Osteoblast (primary cell): ENCODE measurements around the gene FUBP3. TPM values are rescaled to one million over a fixed set of nuclear protein-coding genes. Genes with fewer than 3 reads are reported as not detected.

Experiments used
- DNase-seq: peaks from one replicate; pipeline ENCODE4 v3.0.0; 2011; ENCODE audit warnings: low spot score, mixed read lengths; ENCODE audit not compliant: insufficient read length; ENCODE audit errors: missing footprints
- H2AFZ ChIP-seq: 2 replicates; pipeline ENCODE4 v1.6.0; 2011; ENCODE audit warnings: mild to moderate bottlenecking, low read length
- H3K27ac ChIP-seq: 2 replicates; pipeline ENCODE4 v1.5.1; 2011; ENCODE audit warnings: mild to moderate bottlenecking, low read depth, low read length, moderate library complexity
- H3K27me3 ChIP-seq: 2 replicates; pipeline ENCODE4 v1.6.0; 2012; ENCODE audit warnings: mild to moderate bottlenecking, control low read depth, inconsistent platforms, low read length, moderate library complexity; ENCODE audit not compliant: insufficient read depth
- H3K36me3 ChIP-seq: 2 replicates; pipeline ENCODE4 v1.5.1; 2011; ENCODE audit warnings: mild to moderate bottlenecking, low read length, control low read depth, moderate library complexity; ENCODE audit not compliant: insufficient read depth
- H3K4me1 ChIP-seq: 2 replicates; pipeline ENCODE4 v1.5.1; 2011; ENCODE audit warnings: mild to moderate bottlenecking, low read length, control low read depth, moderate library complexity; ENCODE audit not compliant: insufficient read depth
- H3K4me2 ChIP-seq: 2 replicates; pipeline ENCODE4 v1.6.0; 2011; ENCODE audit warnings: mild to moderate bottlenecking, low read length; ENCODE audit not compliant: insufficient read depth
- H3K4me3 ChIP-seq: fragments of 200-600 bp; sonication (generic); 3 replicates; pipeline ENCODE4 v1.5.1; 2012; ENCODE audit warnings: mild to moderate bottlenecking, low read length, inconsistent platforms; ENCODE audit not compliant: insufficient read depth
- H3K79me2 ChIP-seq: 2 replicates; pipeline ENCODE4 v1.6.0; 2012; ENCODE audit warnings: mild to moderate bottlenecking, low read length, control low read depth, inconsistent platforms; ENCODE audit not compliant: insufficient read depth
- H3K9me3 ChIP-seq: 2 replicates; pipeline ENCODE4 v1.5.1; 2011; ENCODE audit warnings: low read depth, low read length, control low read depth
- H4K20me1 ChIP-seq: 2 replicates; pipeline ENCODE4 v1.6.0; 2012; ENCODE audit warnings: mild to moderate bottlenecking, low read length, control low read depth; ENCODE audit not compliant: insufficient read depth
- total RNA-seq: library from RNA; depleted of rRNA; stranded (reverse); fragments of >200 nt; gene quantifications from 2 replicates; pipeline ENCODE4 v1.2.3, GENCODE V29; 2012
- TF ChIP-seq, protein P1 (sequence below): IDR thresholded peaks from 2 replicates; pipeline ENCODE4 v1.5.1; 2011; ENCODE audit warnings: mild to moderate bottlenecking, low read depth, low read length, moderate library complexity; ENCODE audit errors: extremely low read depth

Gene FUBP3
- total RNA-seq, 1 donor: 45.6 TPM

GRCh38 chr9:130543368-130543767, 36.0 kb upstream of the FUBP3 start:
- TF ChIP-seq, protein P1, sequence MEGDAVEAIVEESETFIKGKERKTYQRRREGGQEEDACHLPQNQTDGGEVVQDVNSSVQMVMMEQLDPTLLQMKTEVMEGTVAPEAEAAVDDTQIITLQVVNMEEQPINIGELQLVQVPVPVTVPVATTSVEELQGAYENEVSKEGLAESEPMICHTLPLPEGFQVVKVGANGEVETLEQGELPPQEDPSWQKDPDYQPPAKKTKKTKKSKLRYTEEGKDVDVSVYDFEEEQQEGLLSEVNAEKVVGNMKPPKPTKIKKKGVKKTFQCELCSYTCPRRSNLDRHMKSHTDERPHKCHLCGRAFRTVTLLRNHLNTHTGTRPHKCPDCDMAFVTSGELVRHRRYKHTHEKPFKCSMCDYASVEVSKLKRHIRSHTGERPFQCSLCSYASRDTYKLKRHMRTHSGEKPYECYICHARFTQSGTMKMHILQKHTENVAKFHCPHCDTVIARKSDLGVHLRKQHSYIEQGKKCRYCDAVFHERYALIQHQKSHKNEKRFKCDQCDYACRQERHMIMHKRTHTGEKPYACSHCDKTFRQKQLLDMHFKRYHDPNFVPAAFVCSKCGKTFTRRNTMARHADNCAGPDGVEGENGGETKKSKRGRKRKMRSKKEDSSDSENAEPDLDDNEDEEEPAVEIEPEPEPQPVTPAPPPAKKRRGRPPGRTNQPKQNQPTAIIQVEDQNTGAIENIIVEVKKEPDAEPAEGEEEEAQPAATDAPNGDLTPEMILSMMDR: no peak
- Histone ChIP-seq H3K4me2 (no peak overlapping the region), H2AFZ (no peak overlapping the region), H3K27me3 (peaks cover 17% of the 10 kb centered on the region), H3K36me3 (no peaks in the 10 kb centered on the region), H3K4me3 (no peak overlapping the region), H3K4me1 (peaks cover 6% of the 10 kb centered on the region), H3K9me3 (no peaks in the 10 kb centered on the region), H3K27ac (no peak overlapping the region), H3K79me2 (no peaks in the 10 kb centered on the region), H4K20me1 (no peaks in the 10 kb centered on the region)
- no peak for DNase-seq

GRCh38 chr9:130543859-130544258, 35.5 kb upstream of the FUBP3 start:
- Histone ChIP-seq H3K27ac (no peak overlapping the region), H2AFZ (no peak overlapping the region), H3K36me3 (no peaks in the 10 kb centered on the region), H3K4me3 (no peak overlapping the region), H3K9me3 (no peaks in the 10 kb centered on the region), H3K27me3 (peaks cover 17% of the 10 kb centered on the region), H3K4me1 (peaks cover 6% of the 10 kb centered on the region), H3K79me2 (no peaks in the 10 kb centered on the region), H4K20me1 (no peaks in the 10 kb centered on the region), H3K4me2 (no peak overlapping the region)
- TF ChIP-seq, protein P1: no peak
- no peak for DNase-seq

GRCh38 chr9:130544364-130544763, 35.0 kb upstream of the FUBP3 start:
- Histone ChIP-seq H3K27ac (no peak overlapping the region), H2AFZ (no peak overlapping the region), H3K79me2 (no peaks in the 10 kb centered on the region), H3K9me3 (no peaks in the 10 kb centered on the region), H3K4me1 (peaks cover 6% of the 10 kb centered on the region), H3K36me3 (no peaks in the 10 kb centered on the region), H3K4me2 (no peak overlapping the region), H4K20me1 (no peaks in the 10 kb centered on the region), H3K27me3 (peaks cover 17% of the 10 kb centered on the region), H3K4me3 (no peak overlapping the region)
- no peak for DNase-seq
- TF ChIP-seq, protein P1: no peak

GRCh38 chr9:130548103-130548502, 31.3 kb upstream of the FUBP3 start:
- no peak overlapping the region for H3K4me3 ChIP-seq
- no peak for DNase-seq
- no peaks in the 10 kb centered on the region for H3K79me2 ChIP-seq
- H3K4me1 ChIP-seq: no peaks in the 10 kb centered on the region
- TF ChIP-seq, protein P1: no peak
- no peaks in the 10 kb centered on the region for H4K20me1 ChIP-seq
- no peak overlapping the region for H2AFZ ChIP-seq
- H3K4me2 ChIP-seq: no peak overlapping the region
- H3K9me3 ChIP-seq: no peaks in the 10 kb centered on the region
- H3K36me3 ChIP-seq: no peaks in the 10 kb centered on the region
- peaks cover 12% of the 10 kb centered on the region for H3K27me3 ChIP-seq
- no peak overlapping the region for H3K27ac ChIP-seq
